CD4-positive, alpha-beta T cell treated with Interleukin-6 at 100 ng/mL for 8 hours (primary cell): Measurements from ENCODE around the gene SNRNP40.

Source experiments
- DNase-seq: peaks from one replicate; pipeline ENCODE4 v3.0.0-alpha.2; 2020; ENCODE audit warnings: mixed read lengths, low spot score

SNRNP40 gene

DNA sequence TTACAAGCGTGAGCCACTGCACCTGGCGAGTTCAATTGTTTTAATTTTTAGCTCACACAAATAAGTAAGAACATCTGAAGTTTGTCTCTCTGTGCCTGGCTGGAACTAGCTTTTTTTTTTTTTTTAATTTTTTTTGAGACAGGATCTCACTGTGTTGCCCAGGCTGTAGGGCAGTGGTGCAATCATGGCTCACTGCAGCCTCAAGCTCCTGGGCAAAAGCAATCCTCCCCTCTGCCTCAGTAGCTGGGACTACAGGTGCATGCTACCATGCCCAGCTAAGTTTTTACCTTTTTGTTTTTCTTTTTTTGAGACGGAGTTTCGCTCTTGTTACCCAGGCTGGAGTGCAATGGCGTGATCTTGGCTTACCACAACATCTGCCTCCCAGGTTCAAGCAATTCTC lies 64.8 kb downstream of the SNRNP40 start:
- DNase-seq: no peak

DNA sequence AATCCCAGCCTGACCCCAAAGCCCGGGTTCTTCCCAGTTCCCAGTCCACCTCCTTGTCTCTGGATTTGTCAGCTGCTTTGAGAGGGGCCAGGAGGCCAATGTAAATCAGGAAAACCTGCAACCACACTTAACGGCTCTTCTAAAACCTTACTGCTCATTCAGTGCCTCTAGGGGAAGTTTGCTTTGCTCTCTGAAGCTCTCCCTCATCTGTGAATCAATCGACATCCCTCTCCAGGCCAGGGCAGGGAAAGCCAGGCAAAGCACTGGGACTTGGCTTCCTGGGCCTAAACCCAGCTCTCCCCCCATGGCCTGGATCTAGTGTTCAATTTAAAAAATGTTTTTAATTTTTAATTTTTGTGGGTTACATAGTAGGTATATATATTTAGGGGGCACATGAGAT lies 66.2 kb downstream of the SNRNP40 start:
- DNase-seq: no peak

DNA sequence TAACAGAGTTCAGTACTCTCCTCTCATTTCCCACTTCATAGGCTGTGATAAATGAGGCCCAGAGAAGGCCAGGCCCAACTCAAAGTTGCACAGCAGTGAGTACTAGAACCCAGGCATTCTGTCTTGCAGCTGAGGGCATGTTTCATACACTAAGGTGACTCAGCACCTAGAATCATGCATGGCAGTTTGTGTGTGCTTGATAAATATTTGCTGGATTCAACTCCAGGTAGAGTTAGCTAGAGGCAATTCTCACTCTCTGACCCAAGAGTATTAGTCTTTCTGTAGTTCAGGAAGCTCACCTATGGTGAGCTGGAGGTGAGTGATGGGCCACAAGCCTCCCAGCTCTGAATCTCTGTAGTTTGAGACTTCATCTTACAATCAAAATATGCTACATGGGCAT lies 67.6 kb downstream of the SNRNP40 start:
- DNase-seq: no peak

DNA sequence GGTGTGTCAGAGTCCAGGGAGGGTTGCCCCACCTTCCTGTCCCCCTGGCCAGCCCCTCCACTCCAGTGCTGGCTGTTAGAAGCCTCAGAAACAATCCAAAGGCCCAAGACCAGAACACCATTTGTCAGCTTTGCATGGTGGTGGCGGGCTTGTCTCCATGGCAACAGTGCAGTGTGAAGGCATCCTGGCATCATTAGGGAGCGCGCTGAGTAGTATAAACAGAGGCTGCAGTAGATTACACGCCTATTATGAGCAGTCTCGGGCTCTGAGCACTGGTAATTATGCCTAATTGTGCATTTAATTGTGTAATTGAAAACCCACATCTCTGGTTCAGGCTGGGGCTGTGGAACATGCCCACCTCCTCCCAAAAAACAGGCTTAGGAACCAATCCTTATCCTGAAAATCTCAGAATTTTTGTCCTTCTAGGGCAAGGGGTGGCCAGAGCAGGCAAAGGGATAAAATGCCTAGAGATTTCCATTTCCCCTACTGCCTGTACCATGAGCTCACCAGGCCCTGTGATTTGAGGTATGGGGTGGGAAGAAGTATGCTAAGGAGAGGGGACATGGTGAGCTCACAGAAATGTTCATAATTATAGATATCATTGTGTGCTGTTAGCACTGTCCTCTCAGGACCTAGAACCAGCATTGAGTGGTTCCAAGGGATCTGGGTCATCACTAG lies 68.6 kb downstream of the SNRNP40 start:
- DNase-seq: no peak

DNA sequence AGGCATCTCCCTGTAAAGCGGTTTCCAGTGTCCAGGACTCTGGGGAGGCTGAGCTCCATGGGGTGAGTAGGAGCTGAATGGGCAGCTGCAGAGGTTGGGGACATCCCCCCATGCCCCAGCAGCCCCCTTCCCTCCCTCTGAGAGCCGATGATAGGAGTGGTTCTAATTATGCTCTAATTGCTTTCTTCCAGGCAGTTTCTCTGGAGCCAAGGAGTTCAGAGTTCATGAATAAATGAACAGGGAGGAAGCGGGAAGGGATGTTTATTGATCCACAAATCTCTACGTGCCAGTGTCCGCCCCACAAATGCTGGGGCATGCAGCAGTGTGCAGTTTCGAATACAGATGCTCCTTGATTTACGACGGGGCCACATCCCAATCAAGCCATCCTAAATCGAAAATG lies 72.5 kb downstream of the SNRNP40 start:
- no peak for DNase-seq

DNA sequence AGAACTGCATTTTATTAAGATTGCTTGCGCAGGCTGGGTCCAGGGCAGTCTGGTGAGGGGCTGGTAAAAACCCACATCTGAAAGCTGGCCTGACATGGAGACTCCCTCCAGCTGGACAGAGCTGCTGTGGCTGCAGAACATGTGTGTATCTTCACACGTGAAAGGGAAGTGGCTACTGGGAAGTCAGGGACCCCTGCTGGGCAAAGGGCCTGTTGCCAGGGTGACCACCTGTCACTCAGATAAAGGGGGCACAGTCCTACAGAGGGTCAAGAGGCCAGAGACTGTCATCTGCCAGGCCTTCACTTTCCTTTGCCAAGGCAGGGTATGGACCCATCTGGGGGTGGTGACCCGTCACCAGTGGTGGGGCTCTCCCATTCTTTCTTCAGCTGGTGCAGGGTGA lies 74.4 kb downstream of the SNRNP40 start:
- DNase-seq: no peak

DNA sequence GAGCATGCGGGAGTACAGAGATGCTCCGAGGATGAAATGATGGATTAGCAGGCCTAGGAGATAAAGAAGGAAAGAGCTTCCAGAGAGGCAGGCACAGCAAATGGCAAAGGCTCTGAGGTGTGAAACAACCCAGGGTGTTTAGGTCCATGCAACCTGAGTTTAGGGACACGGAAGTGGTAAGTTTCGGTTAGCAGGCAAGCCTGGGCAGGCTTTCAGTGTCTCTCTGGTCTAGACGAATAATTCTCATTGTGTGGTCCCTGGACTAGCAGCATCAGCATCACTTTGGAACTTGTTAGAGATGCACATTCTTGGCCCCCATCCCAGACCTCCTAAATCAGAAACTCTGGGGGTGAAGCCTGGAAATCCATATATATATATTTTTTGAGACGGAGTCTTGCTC lies 75.5 kb downstream of the SNRNP40 start:
- no peak for DNase-seq

DNA sequence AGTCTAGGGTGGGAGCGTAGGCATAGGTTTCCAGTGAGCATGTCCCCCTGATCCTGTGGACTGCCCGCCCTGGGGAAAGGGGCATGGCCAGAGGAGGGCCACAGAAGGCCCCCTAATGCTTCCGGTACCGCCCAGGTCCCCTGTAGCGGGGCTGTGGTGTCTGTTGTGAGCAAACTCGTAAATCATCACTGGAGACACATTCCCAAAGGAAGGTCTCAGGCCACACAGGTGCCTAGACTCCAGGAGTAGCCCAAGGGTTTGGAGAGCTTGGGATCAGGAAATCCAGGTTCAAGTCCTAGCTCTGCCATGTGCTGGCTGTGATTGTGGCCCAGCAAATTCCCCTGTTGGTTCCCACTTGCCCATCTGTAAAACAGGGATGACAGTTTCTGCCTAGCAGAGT lies 77.1 kb downstream of the SNRNP40 start:
- no peak for DNase-seq

DNA sequence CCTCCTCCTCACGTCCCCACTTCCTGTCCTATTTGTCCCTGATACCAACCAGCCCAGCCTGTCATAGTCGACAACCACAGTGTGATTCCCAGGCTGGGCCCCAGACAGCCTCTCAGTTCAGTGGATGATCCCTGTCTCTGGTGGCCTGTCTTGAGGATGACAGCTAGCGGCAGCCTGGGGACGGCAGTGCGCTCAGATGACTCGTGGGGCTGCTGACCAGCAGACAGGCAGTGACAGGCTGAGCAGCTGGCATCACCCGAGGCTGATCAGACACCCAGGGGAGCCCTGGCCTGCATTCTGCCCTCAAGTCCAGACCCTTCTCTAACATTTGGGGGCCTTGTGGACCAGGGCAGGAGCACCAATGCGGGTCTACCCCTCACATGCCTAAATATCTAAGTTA lies 77.9 kb downstream of the SNRNP40 start:
- DNase-seq: no peak

DNA sequence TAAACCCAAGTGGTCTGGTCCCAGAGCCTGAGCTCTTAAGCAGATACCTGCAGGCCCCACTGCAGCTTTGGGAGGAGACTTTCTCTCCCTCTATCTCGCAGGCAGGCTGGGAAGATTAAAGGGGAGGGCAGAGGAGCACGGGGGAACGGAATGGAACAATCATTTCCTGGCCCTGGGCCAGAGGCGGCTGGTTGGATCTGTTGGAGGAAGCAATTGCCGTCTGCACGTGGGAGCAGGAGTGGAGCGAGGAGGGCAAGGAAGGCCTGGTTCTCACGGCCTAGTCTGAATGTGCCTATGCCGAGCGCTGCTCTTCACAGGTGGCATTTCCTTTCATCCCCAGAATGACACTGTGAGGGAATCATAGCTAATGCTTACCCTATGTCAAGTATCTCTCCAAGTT lies 80.6 kb downstream of the SNRNP40 start:
- DNase-seq: no peak

DNA sequence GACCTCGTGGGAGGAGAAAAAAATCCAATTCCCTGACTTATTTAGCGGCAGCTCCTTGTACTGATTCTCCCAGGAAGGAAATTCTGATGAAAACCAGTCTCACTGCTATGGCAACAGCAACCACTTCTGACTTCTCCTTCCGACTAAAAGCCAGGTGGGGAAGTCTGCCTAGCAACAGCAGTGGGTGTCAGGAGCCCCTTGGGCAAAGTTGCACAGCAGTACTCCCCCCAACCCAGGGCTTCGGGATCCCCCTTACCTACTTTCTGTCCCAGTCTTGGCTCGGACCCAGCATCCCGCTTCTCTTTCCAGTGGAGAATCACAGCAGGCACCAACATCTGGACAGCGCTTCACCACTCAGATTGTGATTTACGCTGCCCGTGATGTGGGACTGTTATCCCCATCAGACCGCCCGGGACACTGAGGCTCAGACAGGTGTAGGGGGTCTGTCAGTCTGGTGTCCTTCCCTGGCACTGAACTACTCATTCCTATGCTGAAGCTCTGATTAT lies 81.5 kb downstream of the SNRNP40 start:
- no peak for DNase-seq

DNA sequence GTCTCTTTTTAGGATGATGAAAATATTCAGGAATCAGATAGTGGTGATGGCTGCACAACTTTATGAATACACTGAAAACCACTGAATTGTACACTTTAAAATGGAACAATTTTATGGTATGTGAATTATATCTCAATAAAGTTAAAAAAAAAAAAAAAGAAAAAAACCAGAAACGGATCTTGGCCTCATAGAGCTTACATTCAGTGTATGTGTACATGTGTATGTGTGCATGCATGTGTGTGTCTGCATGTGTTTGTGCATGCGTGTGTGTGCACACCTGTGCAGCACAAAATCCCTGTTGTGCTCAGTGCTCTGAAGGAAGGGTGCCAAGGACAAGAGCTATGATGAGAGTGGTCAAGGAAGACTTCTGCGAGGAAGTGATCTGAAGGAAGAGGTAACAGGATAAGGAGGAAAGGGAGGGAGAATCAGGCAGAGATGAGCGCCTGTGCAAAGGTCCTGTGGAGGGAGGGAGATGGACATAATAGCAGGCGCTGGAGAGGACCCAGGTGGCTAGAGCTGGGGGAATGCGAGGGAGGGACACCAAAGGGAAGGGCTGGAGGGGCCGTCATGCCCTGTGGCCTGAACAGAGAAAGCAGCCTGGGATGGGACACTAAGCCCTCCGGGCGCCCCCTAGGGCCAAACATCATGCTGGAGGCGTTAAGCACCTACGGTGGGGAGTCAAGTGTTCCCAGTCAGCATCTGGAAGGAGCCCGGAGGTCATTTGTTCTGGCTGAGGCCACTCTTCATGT lies 82.1 kb downstream of the SNRNP40 start:
- DNase-seq: no peak
